ENCODE results near the gene PPP2R2C. TPM values are rescaled to one million over a fixed set of nuclear protein-coding genes. Genes with fewer than 3 reads are reported as not detected.

The PPP2R2C gene
- polyA plus RNA-seq: not detected

- H3K4me3 Mint-ChIP-seq: peak within 1 kb of the TSS in 4 of 5 donors; percentile 15 to 72 (median 31)
- peaks cover 9 to 38% (median 17%) of the 10 kb centered on the region in 3 donors for H3K27me3 Mint-ChIP-seq (ENCODE audit: low read depth in 3 of 3)
- no peak within 1 kb of the TSS for H3K27ac Mint-ChIP-seq
- H3K9me3 Mint-ChIP-seq: no peaks in the 10 kb centered on the region
- H3K4me1 Mint-ChIP-seq: peaks cover 0 to 5% of the 10 kb centered on the region in 2 donors
- no peaks in the 10 kb centered on the region for H3K36me3 Mint-ChIP-seq
- DNase-seq: no peak
These were observed at the start of gene PPP2R2C for GRCh38 chr4:6472387-6473263. TSS of gene PPP2R2C (minus strand) at chr4:6472614. CDS start at chr4:6472229, 385 bp downstream.

GRCh38 chr4:6520978-6521377 lies 48.6 kb upstream of the PPP2R2C start:
- no peaks in the 10 kb centered on the region for H3K36me3 Mint-ChIP-seq
- H3K27ac Mint-ChIP-seq: no peak overlapping the region
- no peak for DNase-seq
- no peaks in the 10 kb centered on the region for H3K4me1 Mint-ChIP-seq
- no peak overlapping the region for H3K4me3 Mint-ChIP-seq
- peaks cover 0 to 4% (median 0%) of the 10 kb centered on the region in 6 donors for H3K9me3 Mint-ChIP-seq
- H3K27me3 Mint-ChIP-seq (ENCODE audit: low read depth in 3 of 3): peaks cover 0 to 2% (median 0%) of the 10 kb centered on the region in 3 donors

GRCh38 chr4:6520051-6520636 lies 47.7 kb upstream of the PPP2R2C start:
- DNase-seq: no peak
- H3K4me3 Mint-ChIP-seq: no peak overlapping the region
- no peaks in the 10 kb centered on the region for H3K27me3 Mint-ChIP-seq (ENCODE audit: low read depth in 3 of 3)
- H3K27ac Mint-ChIP-seq: no peak overlapping the region
- no peaks in the 10 kb centered on the region for H3K4me1 Mint-ChIP-seq
- H3K36me3 Mint-ChIP-seq: no peaks in the 10 kb centered on the region
- H3K9me3 Mint-ChIP-seq: peaks cover 0 to 4% (median 0%) of the 10 kb centered on the region in 6 donors

- H3K27me3 Mint-ChIP-seq (ENCODE audit: low read depth in 3 of 3): peaks cover 0 to 9% (median 3%) of the 10 kb centered on the region in 3 donors
- H3K4me3 Mint-ChIP-seq: no peak overlapping the region
- no peak overlapping the region for H3K27ac Mint-ChIP-seq
These were observed 44.8 kb upstream of the PPP2R2C start for GRCh38 chr4:6517171-6517570.

GRCh38 chr4:6516762-6517161 lies 44.3 kb upstream of the PPP2R2C start:
- H3K4me1 Mint-ChIP-seq: no peaks in the 10 kb centered on the region
- DNase-seq: no peak
- no peak overlapping the region for H3K4me3 Mint-ChIP-seq
- peaks cover 0 to 9% (median 3%) of the 10 kb centered on the region in 3 donors for H3K27me3 Mint-ChIP-seq (ENCODE audit: low read depth in 3 of 3)
- no peaks in the 10 kb centered on the region for H3K36me3 Mint-ChIP-seq
- peaks cover 0 to 4% (median 0%) of the 10 kb centered on the region in 6 donors for H3K9me3 Mint-ChIP-seq
- no peak overlapping the region for H3K27ac Mint-ChIP-seq

More at GRCh38 chr4:6517171-6517570, 44.8 kb upstream of the PPP2R2C start:
- no peaks in the 10 kb centered on the region for H3K4me1 Mint-ChIP-seq
- H3K36me3 Mint-ChIP-seq: no peaks in the 10 kb centered on the region
- H3K9me3 Mint-ChIP-seq: peaks cover 0 to 4% (median 0%) of the 10 kb centered on the region in 6 donors
- DNase-seq: no peak

GRCh38 chr4:6516281-6516680 lies 43.9 kb upstream of the PPP2R2C start:
- Mint-ChIP-seq H3K27ac (no peak overlapping the region), H3K4me3 (no peak overlapping the region), H3K9me3 (peaks cover 0 to 4% (median 0%) of the 10 kb centered on the region in 6 donors), H3K27me3 (ENCODE audit: low read depth in 3 of 3) (peaks cover 0 to 9% (median 3%) of the 10 kb centered on the region in 3 donors), H3K36me3 (no peaks in the 10 kb centered on the region), H3K4me1 (peaks cover 0 to under 1% of the 10 kb centered on the region in 2 donors)
- DNase-seq: no peak

- DNase-seq: no peak
- peaks cover 0 to 3% (median 0%) of the 10 kb centered on the region in 3 donors for H3K36me3 Mint-ChIP-seq
- H3K4me1 Mint-ChIP-seq: peaks cover 4 to 5% of the 10 kb centered on the region in 2 donors
- H3K9me3 Mint-ChIP-seq: peaks cover 0 to 7% (median 4%) of the 10 kb centered on the region in 6 donors
- H3K27ac Mint-ChIP-seq: no peak overlapping the region
- peaks cover 5 to 16% (median 12%) of the 10 kb centered on the region in 3 donors for H3K27me3 Mint-ChIP-seq (ENCODE audit: low read depth in 3 of 3)
- no peak overlapping the region for H3K4me3 Mint-ChIP-seq
These were observed 41.3 kb upstream of the PPP2R2C start for GRCh38 chr4:6513678-6514077.

GRCh38 chr4:6509587-6509986 lies 37.2 kb upstream of the PPP2R2C start:
- peaks cover 3 to 19% (median 11%) of the 10 kb centered on the region in 6 donors for H3K9me3 Mint-ChIP-seq
- no peak overlapping the region for H3K4me3 Mint-ChIP-seq
- H3K27ac Mint-ChIP-seq: no peak overlapping the region
- no peak for DNase-seq
- H3K27me3 Mint-ChIP-seq (ENCODE audit: low read depth in 3 of 3): peaks cover 9 to 20% (median 12%) of the 10 kb centered on the region in 3 donors
- peaks cover 0 to 5% (median 3%) of the 10 kb centered on the region in 3 donors for H3K36me3 Mint-ChIP-seq
- peaks cover 4 to 5% of the 10 kb centered on the region in 2 donors for H3K4me1 Mint-ChIP-seq

GRCh38 chr4:6507345-6507744 lies 34.9 kb upstream of the PPP2R2C start:
- Mint-ChIP-seq H3K4me3 (no peak overlapping the region), H3K4me1 (peaks cover 4 to 5% of the 10 kb centered on the region in 2 donors), H3K27ac (no peak overlapping the region), H3K9me3 (peaks cover 6 to 29% (median 19%) of the 10 kb centered on the region in 6 donors), H3K27me3 (ENCODE audit: low read depth in 3 of 3) (peaks cover 11 to 16% (median 13%) of the 10 kb centered on the region in 3 donors), H3K36me3 (peaks cover 0 to 5% (median 3%) of the 10 kb centered on the region in 3 donors)
- no peak for DNase-seq

- Mint-ChIP-seq H3K27me3 (ENCODE audit: low read depth in 3 of 3) (peaks cover 11 to 15% (median 14%) of the 10 kb centered on the region in 3 donors), H3K4me3 (no peak overlapping the region), H3K27ac (no peak overlapping the region), H3K9me3 (peaks cover 6 to 29% (median 19%) of the 10 kb centered on the region in 6 donors), H3K4me1 (peaks cover 4 to 5% of the 10 kb centered on the region in 2 donors), H3K36me3 (peaks cover 0 to 5% (median 3%) of the 10 kb centered on the region in 3 donors)
- no peak for DNase-seq
These were observed 34.3 kb upstream of the PPP2R2C start for GRCh38 chr4:6506616-6507140.

- DNase-seq: no peak
- Mint-ChIP-seq H3K27me3 (ENCODE audit: low read depth in 3 of 3) (peaks cover 6 to 8% (median 6%) of the 10 kb centered on the region in 3 donors), H3K36me3 (peaks cover 0 to 5% (median 0%) of the 10 kb centered on the region in 3 donors), H3K27ac (no peak overlapping the region), H3K4me1 (no peaks in the 10 kb centered on the region), H3K9me3 (peaks cover 3 to 29% (median 15%) of the 10 kb centered on the region in 6 donors), H3K4me3 (no peak overlapping the region)
These were observed 32.6 kb upstream of the PPP2R2C start for GRCh38 chr4:6504900-6505496.

GRCh38 chr4:6502747-6503465 lies 30.5 kb upstream of the PPP2R2C start:
- Mint-ChIP-seq H3K4me1 (no peaks in the 10 kb centered on the region), H3K9me3 (peaks cover 3 to 29% (median 15%) of the 10 kb centered on the region in 6 donors), H3K27ac (no peak overlapping the region), H3K36me3 (peaks cover 0 to 5% (median 0%) of the 10 kb centered on the region in 3 donors), H3K4me3 (no peak overlapping the region), H3K27me3 (ENCODE audit: low read depth in 3 of 3) (peaks cover 4 to 10% (median 6%) of the 10 kb centered on the region in 3 donors)
- no peak for DNase-seq

- Mint-ChIP-seq H3K36me3 (peaks cover 0 to 5% (median 0%) of the 10 kb centered on the region in 3 donors), H3K4me1 (no peaks in the 10 kb centered on the region), H3K27me3 (ENCODE audit: low read depth in 3 of 3) (peaks cover 4 to 10% (median 6%) of the 10 kb centered on the region in 3 donors), H3K9me3 (peaks cover 3 to 29% (median 15%) of the 10 kb centered on the region in 6 donors), H3K4me3 (no peak overlapping the region), H3K27ac (no peak overlapping the region)
- no peak for DNase-seq
These were observed 29.7 kb upstream of the PPP2R2C start for GRCh38 chr4:6502147-6502546.
